Parathyroid adenoma (tissue), 2 donors: Measurements from ENCODE around the gene FAM117B.
"Not testable (repeated sequence)": the region's sequence is repeated elsewhere in the genome, so short reads cannot be mapped to it uniquely, and the experiment has no call there.

ENCODE experiments used
- H2AFZ ChIP-seq: fragments of 300-600 bp; sonication (generic); one replicate; pipeline ENCODE4 v1.7.0; 2017; ENCODE audit warnings: antibody characterized with exemption, mild to moderate bottlenecking
- H3K27ac ChIP-seq: fragments of 300-600 bp; sonication (generic); one replicate; pipeline ENCODE4 v1.7.0; 2017
- H3K27me3 ChIP-seq: fragments of 300-600 bp; sonication (generic); one replicate; pipeline ENCODE4 v1.7.0; 2017; ENCODE audit warnings: low read length; ENCODE audit not compliant: control insufficient read depth, insufficient read depth
- H3K36me3 ChIP-seq: fragments of 300-600 bp; sonication (generic); one replicate; pipeline ENCODE4 v1.7.0; 2017; ENCODE audit warnings: low read length; ENCODE audit not compliant: control insufficient read depth, insufficient read depth
- H3K4me1 ChIP-seq: fragments of 300-600 bp; sonication (generic); one replicate; pipeline ENCODE4 v1.7.0; 2017; ENCODE audit warnings: control low read depth
- H3K4me2 ChIP-seq: fragments of 300-600 bp; sonication (generic); one replicate; pipeline ENCODE4 v1.7.0; 2017; ENCODE audit warnings: low read length
- H3K4me3 ChIP-seq: fragments of 300-600 bp; sonication (generic); one replicate; pipeline ENCODE4 v1.7.0; 2017; ENCODE audit warnings: low read depth, low read length
- H3K79me2 ChIP-seq: fragments of 300-600 bp; sonication (generic); one replicate; pipeline ENCODE4 v1.7.0; 2017; ENCODE audit warnings: control low read depth
- H3K9ac ChIP-seq: fragments of 300-600 bp; sonication (generic); one replicate; pipeline ENCODE4 v1.7.0; 2017; ENCODE audit warnings: mild to moderate bottlenecking
- H3K9me3 ChIP-seq: fragments of 300-600 bp; sonication (generic); one replicate; pipeline ENCODE4 v1.7.0; 2017; ENCODE audit warnings: low read length; ENCODE audit not compliant: control insufficient read depth
- TF ChIP-seq, protein P1 (sequence below): fragments of 300-600 bp; sonication (generic); IDR thresholded peaks from one replicate; pipeline ENCODE4 v1.7.0; 2017; ENCODE audit warnings: antibody characterized with exemption, mild to moderate bottlenecking
- donor health status: primary hyperparathyroidism.

Gene FAM117B

DNA sequence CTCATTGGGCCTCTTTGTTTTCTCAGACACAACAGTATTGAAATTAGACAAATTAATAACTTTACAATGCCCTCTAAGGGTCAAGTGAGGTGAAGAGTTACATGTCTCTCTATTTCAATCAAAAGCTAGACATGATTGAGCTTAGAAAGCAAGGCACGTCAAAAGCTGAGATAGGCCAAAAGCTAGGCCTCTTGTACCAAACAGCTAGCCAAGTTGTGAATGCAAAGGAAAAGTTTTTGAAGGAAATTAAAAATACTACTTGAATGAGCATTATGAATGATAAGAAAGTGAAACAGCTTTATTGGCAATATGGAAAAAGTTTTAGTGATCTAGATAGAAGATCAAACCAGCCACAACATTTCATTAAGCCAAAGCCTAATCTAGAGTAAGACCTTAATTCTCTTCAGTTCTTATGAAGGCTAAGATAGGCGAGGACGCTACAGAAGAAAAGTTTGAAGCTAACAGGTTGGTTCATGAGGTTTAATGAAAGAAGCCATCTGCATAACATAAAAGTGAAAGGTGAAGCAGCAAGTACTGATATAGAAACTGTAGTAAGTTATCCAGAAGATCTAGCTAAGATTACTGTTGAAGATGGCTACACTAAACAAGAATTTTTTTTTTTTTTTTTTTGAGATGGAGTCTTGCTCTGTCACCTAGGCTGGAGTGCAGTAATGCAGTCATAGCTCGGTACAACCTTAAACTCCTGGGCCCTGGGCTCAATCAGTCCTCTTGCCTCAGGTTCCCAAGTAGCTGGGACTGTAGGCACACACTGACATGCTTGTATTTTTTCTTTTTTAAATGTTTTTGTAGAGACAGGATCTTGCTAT lies 65.5 kb downstream of the FAM117B start:
- Histone ChIP-seq H3K9me3 (no peaks in the 10 kb centered on the region), H3K36me3 (no peaks in the 10 kb centered on the region), H3K4me2 (no peak overlapping the region), H3K79me2 (peaks cover 9% of the 10 kb centered on the region), H3K4me3 (no peak overlapping the region), H3K4me1 (peaks cover 3% of the 10 kb centered on the region), H2AFZ (no peak overlapping the region), H3K9ac (no peak overlapping the region), H3K27me3 (no peaks in the 10 kb centered on the region), H3K27ac (no peak overlapping the region)
- TF ChIP-seq, protein P1, sequence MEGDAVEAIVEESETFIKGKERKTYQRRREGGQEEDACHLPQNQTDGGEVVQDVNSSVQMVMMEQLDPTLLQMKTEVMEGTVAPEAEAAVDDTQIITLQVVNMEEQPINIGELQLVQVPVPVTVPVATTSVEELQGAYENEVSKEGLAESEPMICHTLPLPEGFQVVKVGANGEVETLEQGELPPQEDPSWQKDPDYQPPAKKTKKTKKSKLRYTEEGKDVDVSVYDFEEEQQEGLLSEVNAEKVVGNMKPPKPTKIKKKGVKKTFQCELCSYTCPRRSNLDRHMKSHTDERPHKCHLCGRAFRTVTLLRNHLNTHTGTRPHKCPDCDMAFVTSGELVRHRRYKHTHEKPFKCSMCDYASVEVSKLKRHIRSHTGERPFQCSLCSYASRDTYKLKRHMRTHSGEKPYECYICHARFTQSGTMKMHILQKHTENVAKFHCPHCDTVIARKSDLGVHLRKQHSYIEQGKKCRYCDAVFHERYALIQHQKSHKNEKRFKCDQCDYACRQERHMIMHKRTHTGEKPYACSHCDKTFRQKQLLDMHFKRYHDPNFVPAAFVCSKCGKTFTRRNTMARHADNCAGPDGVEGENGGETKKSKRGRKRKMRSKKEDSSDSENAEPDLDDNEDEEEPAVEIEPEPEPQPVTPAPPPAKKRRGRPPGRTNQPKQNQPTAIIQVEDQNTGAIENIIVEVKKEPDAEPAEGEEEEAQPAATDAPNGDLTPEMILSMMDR: no peak

- H3K36me3 ChIP-seq: no peaks in the 10 kb centered on the region
- no peaks in the 10 kb centered on the region for H3K27me3 ChIP-seq
- no peak overlapping the region for H3K27ac ChIP-seq
- no peak overlapping the region for H3K4me3 ChIP-seq
- no peaks in the 10 kb centered on the region for H3K9me3 ChIP-seq
- H3K9ac ChIP-seq: no peak overlapping the region
- peaks cover 3% of the 10 kb centered on the region for H3K4me1 ChIP-seq
- H2AFZ ChIP-seq: no peak overlapping the region
- TF ChIP-seq, protein P1: no peak
- H3K79me2 ChIP-seq: peaks cover 18% of the 10 kb centered on the region
- H3K4me2 ChIP-seq: no peak overlapping the region
Observed at GRCh38 chr2:202703091-202703490, 68.3 kb downstream of the FAM117B start.

- no peaks in the 10 kb centered on the region for H3K36me3 ChIP-seq
- no peak overlapping the region for H3K27ac ChIP-seq
- H3K4me1 ChIP-seq: peaks cover 3% of the 10 kb centered on the region
- H3K4me3 ChIP-seq: no peak overlapping the region
- no peaks in the 10 kb centered on the region for H3K9me3 ChIP-seq
- no peaks in the 10 kb centered on the region for H3K27me3 ChIP-seq
- no peak overlapping the region for H2AFZ ChIP-seq
- no peak overlapping the region for H3K4me2 ChIP-seq
- peaks cover 16% of the 10 kb centered on the region for H3K79me2 ChIP-seq
- TF ChIP-seq, protein P1: no peak
- no peak overlapping the region for H3K9ac ChIP-seq
Observed at GRCh38 chr2:202704248-202704647, 69.5 kb downstream of the FAM117B start.

GRCh38 chr2:202705446-202706020 lies 70.8 kb downstream of the FAM117B start:
- H3K79me2 ChIP-seq: peaks cover 19% of the 10 kb centered on the region
- no peak overlapping the region for H3K9ac ChIP-seq
- no peaks in the 10 kb centered on the region for H3K4me1 ChIP-seq
- TF ChIP-seq, protein P1: no peak
- no peaks in the 10 kb centered on the region for H3K36me3 ChIP-seq
- H3K27me3 ChIP-seq: no peaks in the 10 kb centered on the region
- no peak overlapping the region for H3K4me3 ChIP-seq
- H3K4me2 ChIP-seq: no peak overlapping the region
- no peak overlapping the region for H2AFZ ChIP-seq
- no peak overlapping the region for H3K27ac ChIP-seq
- no peaks in the 10 kb centered on the region for H3K9me3 ChIP-seq

DNA sequence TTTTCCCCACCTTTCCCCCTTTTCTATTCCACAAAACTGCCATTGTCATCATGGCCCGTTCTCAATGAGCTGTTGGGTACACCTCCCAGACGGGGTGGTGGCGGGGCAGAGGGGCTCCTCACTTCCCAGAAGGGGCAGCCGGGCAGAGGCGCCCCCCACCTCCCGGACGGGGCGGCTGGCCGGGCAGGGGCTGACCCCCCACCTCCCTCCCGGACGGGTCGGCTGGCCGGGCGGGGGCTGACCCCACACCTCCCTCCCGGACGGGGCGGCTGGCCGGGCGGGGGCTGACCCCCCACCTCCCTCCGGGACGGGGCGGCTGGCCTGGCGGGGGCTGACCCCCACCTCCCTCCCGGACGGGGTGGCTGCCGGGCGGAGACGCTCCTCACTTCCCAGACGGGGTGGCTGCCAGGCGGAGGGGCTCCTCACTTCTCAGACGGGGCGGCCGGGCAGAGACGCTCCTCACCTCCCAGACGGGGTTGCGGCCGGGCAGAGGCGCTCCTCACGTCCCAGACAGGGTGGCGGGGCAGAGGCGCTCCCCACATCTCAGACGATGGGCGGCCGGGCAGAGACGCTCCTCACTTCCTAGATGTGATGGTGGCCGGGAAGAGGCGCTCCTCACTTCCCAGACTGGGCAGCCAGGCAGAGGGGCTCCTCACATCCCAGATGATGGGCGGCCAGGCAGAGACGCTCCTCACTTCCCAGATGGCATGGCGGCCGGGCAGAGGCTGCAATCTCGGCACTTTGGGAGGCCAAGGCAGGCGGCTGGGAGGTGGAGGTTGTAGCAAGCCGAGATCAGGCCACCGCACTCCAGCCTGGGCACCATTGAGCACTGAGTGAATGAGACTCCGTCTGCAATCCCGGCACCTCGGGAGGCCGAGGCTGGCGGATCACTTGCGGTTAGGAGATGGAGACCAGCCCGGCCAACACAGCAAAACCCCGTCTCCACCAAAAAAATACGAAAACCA lies 80.5 kb downstream of the FAM117B start:
- not testable (repeated sequence) for H3K27ac ChIP-seq, H3K4me2 ChIP-seq, H3K9ac ChIP-seq, H3K9me3 ChIP-seq, H3K27me3 ChIP-seq, H3K4me3 ChIP-seq, H2AFZ ChIP-seq, H3K4me1 ChIP-seq, H3K36me3 ChIP-seq
- peaks cover 25% of the 10 kb centered on the region for H3K79me2 ChIP-seq
